Osteoblast (primary cell): ENCODE measurements around the gene NCS1. TPM values are rescaled to one million over a fixed set of nuclear protein-coding genes. Genes with fewer than 3 reads are reported as not detected.

Experiments
- DNase-seq: peaks from one replicate; pipeline ENCODE4 v3.0.0; 2011; ENCODE audit warnings: low spot score, mixed read lengths; ENCODE audit not compliant: insufficient read length; ENCODE audit errors: missing footprints
- H2AFZ ChIP-seq: 2 replicates; pipeline ENCODE4 v1.6.0; 2011; ENCODE audit warnings: mild to moderate bottlenecking, low read length
- H3K27ac ChIP-seq: 2 replicates; pipeline ENCODE4 v1.5.1; 2011; ENCODE audit warnings: mild to moderate bottlenecking, low read depth, low read length, moderate library complexity
- H3K27me3 ChIP-seq: 2 replicates; pipeline ENCODE4 v1.6.0; 2012; ENCODE audit warnings: mild to moderate bottlenecking, control low read depth, inconsistent platforms, low read length, moderate library complexity; ENCODE audit not compliant: insufficient read depth
- H3K36me3 ChIP-seq: 2 replicates; pipeline ENCODE4 v1.5.1; 2011; ENCODE audit warnings: mild to moderate bottlenecking, low read length, control low read depth, moderate library complexity; ENCODE audit not compliant: insufficient read depth
- H3K4me1 ChIP-seq: 2 replicates; pipeline ENCODE4 v1.5.1; 2011; ENCODE audit warnings: mild to moderate bottlenecking, low read length, control low read depth, moderate library complexity; ENCODE audit not compliant: insufficient read depth
- H3K4me2 ChIP-seq: 2 replicates; pipeline ENCODE4 v1.6.0; 2011; ENCODE audit warnings: mild to moderate bottlenecking, low read length; ENCODE audit not compliant: insufficient read depth
- H3K4me3 ChIP-seq: fragments of 200-600 bp; sonication (generic); 3 replicates; pipeline ENCODE4 v1.5.1; 2012; ENCODE audit warnings: mild to moderate bottlenecking, low read length, inconsistent platforms; ENCODE audit not compliant: insufficient read depth
- H3K79me2 ChIP-seq: 2 replicates; pipeline ENCODE4 v1.6.0; 2012; ENCODE audit warnings: mild to moderate bottlenecking, low read length, control low read depth, inconsistent platforms; ENCODE audit not compliant: insufficient read depth
- H3K9me3 ChIP-seq: 2 replicates; pipeline ENCODE4 v1.5.1; 2011; ENCODE audit warnings: low read depth, low read length, control low read depth
- H4K20me1 ChIP-seq: 2 replicates; pipeline ENCODE4 v1.6.0; 2012; ENCODE audit warnings: mild to moderate bottlenecking, low read length, control low read depth; ENCODE audit not compliant: insufficient read depth
- total RNA-seq: library from RNA; depleted of rRNA; stranded (reverse); fragments of >200 nt; gene quantifications from 2 replicates; pipeline ENCODE4 v1.2.3, GENCODE V29; 2012
- TF ChIP-seq, protein P1 (sequence below): IDR thresholded peaks from 2 replicates; pipeline ENCODE4 v1.5.1; 2011; ENCODE audit warnings: mild to moderate bottlenecking, low read depth, low read length, moderate library complexity; ENCODE audit errors: extremely low read depth

NCS1 gene
- total RNA-seq, 1 donor = 49.9 TPM

DNA sequence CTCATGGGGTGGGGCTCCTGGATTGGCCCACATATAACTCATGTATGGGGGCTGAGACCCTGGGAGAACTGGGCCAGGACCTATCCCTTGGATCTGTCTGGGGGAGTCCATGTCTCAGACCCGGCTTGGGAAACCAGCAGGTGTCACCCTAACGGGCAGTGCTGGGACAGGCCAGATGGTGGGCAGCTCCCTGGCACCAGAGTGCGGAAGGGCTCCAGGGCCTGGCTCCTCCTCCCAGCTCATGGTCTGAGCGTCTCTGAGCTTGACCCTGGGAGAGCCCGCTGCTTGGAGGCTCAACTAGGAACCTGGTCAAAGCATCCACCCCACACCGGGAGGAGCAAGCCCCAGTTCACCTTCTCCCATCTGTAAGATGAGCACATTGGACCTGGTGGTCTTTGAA lies 15.5 kb upstream of the NCS1 start:
- Histone ChIP-seq H3K4me2 (no peak overlapping the region), H2AFZ (peak overlapping the region; percentile 73), H3K36me3 (no peaks in the 10 kb centered on the region), H4K20me1 (no peaks in the 10 kb centered on the region), H3K9me3 (no peaks in the 10 kb centered on the region), H3K27me3 (no peaks in the 10 kb centered on the region), H3K4me1 (peaks cover 2% of the 10 kb centered on the region), H3K27ac (no peak overlapping the region), H3K4me3 (no peak overlapping the region), H3K79me2 (no peaks in the 10 kb centered on the region)
- TF ChIP-seq, protein P1, sequence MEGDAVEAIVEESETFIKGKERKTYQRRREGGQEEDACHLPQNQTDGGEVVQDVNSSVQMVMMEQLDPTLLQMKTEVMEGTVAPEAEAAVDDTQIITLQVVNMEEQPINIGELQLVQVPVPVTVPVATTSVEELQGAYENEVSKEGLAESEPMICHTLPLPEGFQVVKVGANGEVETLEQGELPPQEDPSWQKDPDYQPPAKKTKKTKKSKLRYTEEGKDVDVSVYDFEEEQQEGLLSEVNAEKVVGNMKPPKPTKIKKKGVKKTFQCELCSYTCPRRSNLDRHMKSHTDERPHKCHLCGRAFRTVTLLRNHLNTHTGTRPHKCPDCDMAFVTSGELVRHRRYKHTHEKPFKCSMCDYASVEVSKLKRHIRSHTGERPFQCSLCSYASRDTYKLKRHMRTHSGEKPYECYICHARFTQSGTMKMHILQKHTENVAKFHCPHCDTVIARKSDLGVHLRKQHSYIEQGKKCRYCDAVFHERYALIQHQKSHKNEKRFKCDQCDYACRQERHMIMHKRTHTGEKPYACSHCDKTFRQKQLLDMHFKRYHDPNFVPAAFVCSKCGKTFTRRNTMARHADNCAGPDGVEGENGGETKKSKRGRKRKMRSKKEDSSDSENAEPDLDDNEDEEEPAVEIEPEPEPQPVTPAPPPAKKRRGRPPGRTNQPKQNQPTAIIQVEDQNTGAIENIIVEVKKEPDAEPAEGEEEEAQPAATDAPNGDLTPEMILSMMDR = peak; percentile 25
- peak; percentile 81 for DNase-seq

DNA sequence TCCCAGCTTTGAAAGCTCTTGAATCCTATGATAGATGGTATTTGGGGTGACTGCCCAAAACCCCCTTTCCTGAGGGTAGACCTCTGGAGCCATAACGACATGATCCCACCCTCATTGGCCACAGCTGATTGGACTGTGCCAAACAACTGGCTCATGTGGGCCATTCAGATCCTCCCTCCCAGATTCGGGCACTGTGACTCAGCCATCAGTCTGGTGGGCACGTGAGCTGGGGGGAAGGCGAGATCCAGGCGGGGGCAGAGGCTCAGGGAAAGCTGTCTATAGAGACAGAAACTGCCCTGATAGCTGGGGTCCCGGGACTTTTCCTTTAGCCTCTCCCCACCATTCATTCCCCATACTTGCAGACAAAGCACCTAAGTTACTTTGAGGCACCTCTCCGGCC lies 15.1 kb upstream of the NCS1 start:
- H4K20me1 ChIP-seq = no peaks in the 10 kb centered on the region
- H2AFZ ChIP-seq = peak overlapping the region; percentile 73
- no peak overlapping the region for H3K27ac ChIP-seq
- no peaks in the 10 kb centered on the region for H3K9me3 ChIP-seq
- no peak overlapping the region for H3K4me2 ChIP-seq
- no peaks in the 10 kb centered on the region for H3K36me3 ChIP-seq
- no peaks in the 10 kb centered on the region for H3K79me2 ChIP-seq
- no peak overlapping the region for H3K4me3 ChIP-seq
- DNase-seq = peak; percentile 84
- H3K27me3 ChIP-seq = no peaks in the 10 kb centered on the region
- peaks cover 2% of the 10 kb centered on the region for H3K4me1 ChIP-seq
- TF ChIP-seq, protein P1 = no peak

DNA sequence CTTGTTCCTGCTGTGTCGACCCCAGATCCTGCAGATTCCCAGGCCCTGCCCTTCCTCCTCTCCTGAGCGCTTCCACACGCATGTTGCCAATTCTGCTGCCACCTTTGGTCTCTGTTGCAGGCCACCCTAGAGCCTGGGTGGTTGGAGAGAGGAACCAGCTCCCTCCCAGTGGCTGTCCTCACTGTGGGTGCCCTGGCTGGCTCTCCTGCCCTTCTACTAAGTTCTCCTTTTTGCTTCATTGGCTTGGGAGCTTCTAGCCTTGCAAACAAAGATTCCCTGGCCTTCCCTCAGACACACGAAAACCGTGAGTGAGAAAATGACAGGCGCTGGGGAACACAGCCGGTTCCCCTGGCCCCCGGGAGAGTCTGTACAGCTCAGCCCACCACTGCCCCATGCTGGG lies 14.2 kb upstream of the NCS1 start:
- no peaks in the 10 kb centered on the region for H4K20me1 ChIP-seq
- no peaks in the 10 kb centered on the region for H3K9me3 ChIP-seq
- H3K4me2 ChIP-seq = no peak overlapping the region
- H3K4me1 ChIP-seq = peaks cover 2% of the 10 kb centered on the region
- TF ChIP-seq, protein P1 = no peak
- no peaks in the 10 kb centered on the region for H3K27me3 ChIP-seq
- no peak overlapping the region for H2AFZ ChIP-seq
- H3K27ac ChIP-seq = no peak overlapping the region
- no peak for DNase-seq
- H3K79me2 ChIP-seq = no peaks in the 10 kb centered on the region
- no peaks in the 10 kb centered on the region for H3K36me3 ChIP-seq
- H3K4me3 ChIP-seq = no peak overlapping the region

DNA sequence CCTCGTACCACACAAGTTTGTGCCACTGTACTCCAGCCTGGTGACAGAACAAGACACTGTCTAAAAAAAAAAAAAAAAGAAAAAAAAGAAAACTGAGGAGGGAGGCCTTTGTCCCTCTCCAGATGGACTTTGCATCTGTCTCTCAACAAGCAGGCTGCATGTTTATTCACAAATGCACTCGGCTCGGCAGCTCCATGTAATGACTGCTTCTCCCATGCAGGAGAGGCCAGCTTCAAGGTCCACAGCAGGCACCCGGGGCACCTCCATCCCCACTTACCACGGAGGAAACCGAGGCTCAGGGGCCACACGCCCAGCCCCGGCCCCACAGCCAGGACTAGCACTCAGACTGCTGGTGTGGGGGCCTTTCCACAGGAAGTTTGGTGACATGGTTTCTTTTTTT lies 13.1 kb upstream of the NCS1 start:
- H3K27me3 ChIP-seq = no peaks in the 10 kb centered on the region
- no peaks in the 10 kb centered on the region for H3K9me3 ChIP-seq
- no peaks in the 10 kb centered on the region for H3K79me2 ChIP-seq
- no peaks in the 10 kb centered on the region for H3K36me3 ChIP-seq
- TF ChIP-seq, protein P1 = no peak
- H4K20me1 ChIP-seq = no peaks in the 10 kb centered on the region
- H3K4me1 ChIP-seq = peaks cover 2% of the 10 kb centered on the region
- H3K4me2 ChIP-seq = no peak overlapping the region
- no peak for DNase-seq
- no peak overlapping the region for H3K27ac ChIP-seq
- no peak overlapping the region for H2AFZ ChIP-seq
- no peak overlapping the region for H3K4me3 ChIP-seq
